Coronary artery (tissue), 2 donors: Measurements from ENCODE around the gene PER1.
A peak's percentile ranks its signal among the peaks of the same experiment; 100 is the strongest.

ENCODE experiments used
- DNase-seq: peaks from one replicate; pipeline ENCODE4 v3.0.0-alpha.2; 2017; ENCODE audit warnings: low spot score
- H3K27ac ChIP-seq, 2 donors: fragments of 200-600 bp; sonication (generic); one replicate each; pipeline ENCODE4 v1.5.1; 2016 to 2019
- H3K4me3 ChIP-seq: fragments of 200-600 bp; sonication (generic); 2 replicates; pipeline ENCODE4 v1.5.1; 2016; ENCODE audit warnings: mild to moderate bottlenecking, moderate library complexity
- TF ChIP-seq, protein P1 (sequence below): fragments of 200-600 bp; sonication (generic); IDR thresholded peaks from one replicate; pipeline ENCODE4 v1.5.1; 2019; ENCODE audit warnings: antibody characterized with exemption

PER1 gene

DNA sequence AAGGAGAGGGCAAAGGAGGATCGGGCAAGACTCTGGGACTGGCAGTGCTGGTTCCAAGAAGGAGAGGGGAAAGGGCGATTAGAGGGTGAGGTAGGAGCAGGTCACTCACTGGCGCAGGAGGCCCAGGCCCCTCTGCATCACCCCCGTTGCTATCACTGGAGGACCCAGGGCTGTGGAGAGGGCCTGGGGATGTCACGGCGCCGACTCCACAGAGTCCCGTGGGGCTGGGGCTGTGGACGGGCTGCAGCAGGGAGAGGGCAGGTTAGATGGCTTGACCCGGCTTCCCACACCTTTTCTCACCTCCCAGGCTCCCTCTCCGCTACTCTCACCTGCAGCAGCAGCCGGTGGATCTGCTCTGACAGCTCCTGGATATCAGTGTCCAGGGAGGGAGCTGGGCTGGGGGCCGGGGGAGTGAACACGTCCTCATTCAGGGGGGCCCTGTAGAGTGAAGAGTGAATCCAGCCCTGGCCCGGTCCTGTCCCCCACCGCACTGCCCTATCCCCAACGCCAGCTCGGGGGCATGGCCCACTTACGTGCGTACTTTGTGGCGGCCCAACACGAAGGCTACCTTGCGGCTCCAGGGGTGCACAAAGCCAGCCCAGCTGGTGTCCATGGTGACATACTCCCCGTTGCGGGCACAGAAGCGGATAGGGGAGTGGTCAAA lies 4.9 kb downstream of the PER1 start:
- DNase-seq, result peak; percentile 76
- Histone ChIP-seq H3K4me3 (no peak overlapping the region), H3K27ac (peak overlapping the region; percentile 57 to 96)
- TF ChIP-seq, protein P1, sequence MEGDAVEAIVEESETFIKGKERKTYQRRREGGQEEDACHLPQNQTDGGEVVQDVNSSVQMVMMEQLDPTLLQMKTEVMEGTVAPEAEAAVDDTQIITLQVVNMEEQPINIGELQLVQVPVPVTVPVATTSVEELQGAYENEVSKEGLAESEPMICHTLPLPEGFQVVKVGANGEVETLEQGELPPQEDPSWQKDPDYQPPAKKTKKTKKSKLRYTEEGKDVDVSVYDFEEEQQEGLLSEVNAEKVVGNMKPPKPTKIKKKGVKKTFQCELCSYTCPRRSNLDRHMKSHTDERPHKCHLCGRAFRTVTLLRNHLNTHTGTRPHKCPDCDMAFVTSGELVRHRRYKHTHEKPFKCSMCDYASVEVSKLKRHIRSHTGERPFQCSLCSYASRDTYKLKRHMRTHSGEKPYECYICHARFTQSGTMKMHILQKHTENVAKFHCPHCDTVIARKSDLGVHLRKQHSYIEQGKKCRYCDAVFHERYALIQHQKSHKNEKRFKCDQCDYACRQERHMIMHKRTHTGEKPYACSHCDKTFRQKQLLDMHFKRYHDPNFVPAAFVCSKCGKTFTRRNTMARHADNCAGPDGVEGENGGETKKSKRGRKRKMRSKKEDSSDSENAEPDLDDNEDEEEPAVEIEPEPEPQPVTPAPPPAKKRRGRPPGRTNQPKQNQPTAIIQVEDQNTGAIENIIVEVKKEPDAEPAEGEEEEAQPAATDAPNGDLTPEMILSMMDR, result no peak

DNA sequence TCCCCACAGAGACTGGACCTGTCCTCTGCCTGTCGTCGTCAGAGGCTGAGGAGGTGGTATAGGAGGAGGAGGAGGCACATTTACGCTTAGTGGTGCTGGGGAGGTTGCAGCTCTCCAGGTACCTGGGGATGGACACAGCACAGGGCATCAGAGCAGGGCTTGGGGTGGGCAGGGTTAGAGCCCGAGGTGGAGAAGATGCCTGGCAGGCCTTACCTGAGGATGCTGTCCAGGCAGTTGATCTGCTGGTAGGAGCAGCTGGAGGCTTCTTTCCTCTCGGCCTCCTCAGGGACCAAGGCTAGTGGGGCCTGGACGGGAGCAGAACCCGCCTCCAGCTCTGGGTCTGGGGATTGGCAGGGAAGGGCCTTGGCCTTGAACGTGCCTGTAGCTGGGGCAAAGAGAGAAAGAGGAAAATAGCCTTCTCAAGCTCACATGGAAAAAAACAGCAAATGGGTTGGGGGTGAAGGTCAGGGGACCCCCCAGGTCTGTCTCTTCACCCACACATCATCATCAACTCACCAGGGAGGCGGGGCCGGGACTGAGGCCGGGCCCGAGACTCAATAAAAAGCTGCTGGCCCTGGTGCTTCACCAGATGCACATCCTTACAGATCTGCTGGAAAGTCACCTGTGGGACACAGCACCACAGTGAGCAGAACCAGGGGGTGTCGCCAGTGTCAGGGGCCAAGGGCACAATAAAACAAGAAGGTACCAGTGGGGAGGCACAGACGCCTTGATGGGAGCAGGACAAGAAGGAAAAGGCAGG lies 5.6 kb downstream of the PER1 start:
- TF ChIP-seq, protein P1, result no peak
- DNase-seq, result no peak
- Histone ChIP-seq H3K27ac (peak overlapping the region; percentile 57 to 96), H3K4me3 (no peak overlapping the region)

DNA sequence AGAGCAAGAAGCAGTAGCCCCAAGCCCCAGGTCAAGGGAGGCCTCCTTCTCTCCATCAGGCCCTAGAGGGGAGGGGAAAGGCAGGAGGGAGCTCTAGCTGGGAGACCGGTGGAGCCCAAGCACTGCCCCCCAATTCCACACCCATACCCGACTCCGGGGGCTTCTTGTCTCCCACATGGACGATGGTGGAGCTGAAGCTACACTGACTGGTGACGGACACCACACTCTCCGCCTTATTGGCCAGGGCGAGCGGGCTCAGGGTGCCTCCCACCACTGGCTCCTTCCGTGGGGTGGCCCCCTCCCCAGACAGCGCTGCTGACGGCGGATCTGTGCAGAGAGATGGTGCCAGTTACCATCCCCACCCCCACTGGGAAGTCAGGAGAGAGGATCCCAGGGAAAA lies 6.4 kb downstream of the PER1 start:
- TF ChIP-seq, protein P1, result no peak
- no peak for DNase-seq
- Histone ChIP-seq H3K4me3 (no peak overlapping the region), H3K27ac (peak overlapping the region; percentile 57 to 96)

DNA sequence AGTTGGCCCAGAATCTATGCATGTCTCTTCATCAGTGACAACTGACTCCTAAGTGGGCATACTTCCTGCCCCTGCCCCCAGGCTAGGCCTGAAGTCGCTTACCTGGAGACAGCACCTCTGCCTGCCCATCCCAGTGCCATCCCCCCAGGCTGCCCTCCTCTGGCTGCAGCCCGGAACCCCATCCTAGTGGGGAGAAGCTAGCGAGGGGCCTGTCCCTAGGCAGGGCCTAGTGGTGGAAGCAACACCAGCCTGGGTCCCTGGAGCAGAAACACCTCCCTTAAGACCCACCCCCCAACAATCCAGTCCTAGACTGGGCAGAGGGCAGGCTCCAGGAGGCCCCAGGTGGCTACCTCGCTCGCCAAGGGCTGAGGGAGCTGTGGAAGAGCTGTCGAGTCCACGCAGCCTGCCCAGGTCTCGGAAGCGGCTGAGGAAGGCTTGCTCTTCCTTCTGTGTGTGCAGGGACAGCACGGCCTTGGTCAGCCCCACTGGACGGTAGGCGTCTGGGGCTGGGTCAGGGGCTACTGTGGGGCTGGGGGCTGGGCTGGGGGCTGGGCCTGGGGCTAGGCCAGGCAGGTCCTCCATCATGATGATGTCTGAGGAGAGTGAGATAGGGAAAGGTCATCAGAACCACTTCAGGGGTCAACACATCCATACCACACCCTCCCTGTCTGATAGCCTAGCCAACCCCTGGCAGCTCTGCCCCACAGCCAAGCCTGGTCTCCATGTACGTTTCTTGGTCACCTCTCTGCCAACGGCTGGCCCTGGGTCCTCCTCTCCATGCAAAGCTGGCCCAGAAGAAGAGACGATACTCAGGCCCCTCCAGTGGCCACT lies 7.6 kb downstream of the PER1 start:
- TF ChIP-seq, protein P1, result no peak
- no peak for DNase-seq
- Histone ChIP-seq H3K4me3 (no peak overlapping the region), H3K27ac (peak overlapping the region in 1 of 2 donors; percentile 96)

DNA sequence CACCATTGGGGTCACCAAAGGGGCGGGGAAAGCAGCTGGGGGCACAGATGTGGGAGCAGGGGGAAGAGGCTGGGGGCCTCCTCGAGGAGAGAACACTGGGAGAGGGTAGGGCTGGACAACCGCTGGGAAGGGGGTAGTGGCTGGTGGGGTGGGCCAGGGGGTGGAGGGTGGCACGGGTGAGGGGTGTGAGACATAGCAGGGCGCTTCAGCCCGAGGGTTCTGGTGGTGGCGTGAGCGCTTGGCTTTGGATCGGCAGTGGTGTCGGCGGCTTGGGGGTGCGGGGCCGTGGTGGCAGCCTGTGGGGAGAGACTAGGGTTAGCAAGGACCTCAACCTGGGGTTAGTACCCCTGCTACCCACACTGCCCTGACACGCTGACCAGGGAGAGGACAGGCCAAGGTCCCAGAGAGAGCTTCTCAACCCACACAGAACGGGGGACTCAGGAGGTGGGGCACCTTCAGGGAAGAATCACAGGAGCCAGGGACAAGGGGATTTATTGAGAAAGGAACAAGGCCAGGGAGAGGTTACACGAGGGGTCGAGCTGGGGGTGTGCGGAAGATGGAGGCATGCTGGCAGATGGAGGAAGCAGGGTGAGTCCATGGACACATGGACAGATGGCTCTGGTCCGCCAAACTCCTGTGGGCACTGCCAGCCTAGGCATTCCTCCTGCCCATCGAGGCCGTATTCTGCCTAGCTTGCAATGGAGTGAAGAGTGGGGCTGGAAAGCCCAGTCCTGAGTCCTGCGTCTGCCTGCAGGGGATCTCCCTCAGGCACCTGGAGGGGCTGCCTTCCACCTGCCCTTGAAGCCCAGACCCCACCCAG lies 8.4 kb downstream of the PER1 start:
- no peak for DNase-seq
- Histone ChIP-seq H3K27ac (peak overlapping the region; percentile 41 to 96), H3K4me3 (no peak overlapping the region)
- TF ChIP-seq, protein P1, result no peak

DNA sequence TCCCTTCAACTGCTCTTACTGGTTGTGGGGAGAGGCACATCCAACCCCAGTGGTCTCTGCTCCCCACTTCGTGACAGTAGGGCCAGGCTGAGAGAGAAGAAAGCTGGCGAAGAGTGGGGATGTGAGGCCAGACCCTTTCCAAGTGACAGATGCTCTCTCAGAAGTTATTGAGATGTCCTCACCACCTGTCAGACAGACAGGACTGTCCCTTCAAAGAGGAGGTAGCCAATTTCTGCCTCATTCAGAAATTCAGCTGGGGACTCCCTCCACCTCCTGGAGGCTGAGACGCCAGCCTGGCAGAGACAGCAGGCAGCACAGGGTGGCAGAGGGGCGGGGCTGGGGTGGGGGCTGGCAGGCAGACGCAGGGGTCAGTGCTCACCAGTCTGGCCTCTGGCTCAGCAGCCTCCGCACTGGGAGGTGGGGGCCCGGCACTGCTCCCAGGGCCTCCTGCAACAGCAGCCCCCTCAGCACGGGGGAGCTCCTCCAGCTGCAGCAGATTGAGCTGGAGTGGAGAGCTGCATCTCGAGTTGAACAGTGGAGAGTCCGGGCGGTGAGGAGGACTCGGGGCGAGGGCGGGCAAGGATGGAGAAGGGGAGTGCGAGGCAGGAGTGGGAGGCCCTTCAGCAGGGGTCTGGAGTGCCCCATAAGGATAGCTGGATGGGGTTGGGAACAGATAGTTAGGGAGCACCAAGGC lies 9.2 kb downstream of the PER1 start:
- H3K4me3 ChIP-seq, result no peak overlapping the region
- no peak for DNase-seq
- peak overlapping the region; percentile 41 to 96 for H3K27ac ChIP-seq
- TF ChIP-seq, protein P1, result no peak
